SK-N-SH treated with all-trans-retinoic acid at 6 μM for 48 hours (cell line): ENCODE data around the gene CACNA1B.

Experiments used
- ATAC-seq: fragments of 200-7000 bp; cut with Tn5 transposase; 3 replicates; pipeline ENCODE4 v1.9.1; 2020; ENCODE audit warnings: mild to moderate bottlenecking, moderate library complexity
- ARNTL ChIP-seq: fragments of 450-650 bp; formaldehyde crosslinking; IDR thresholded peaks from 2 replicates; pipeline ENCODE4 v1.5.0; 2020; ENCODE audit warnings: low read depth, mild to moderate bottlenecking, moderate library complexity, borderline replicate concordance
- CSDC2 ChIP-seq: fragments of 250-450 bp; sonication (Bioruptor Pico); IDR thresholded peaks from 2 replicates; pipeline ENCODE4 v1.5.0; 2020; ENCODE audit warnings: mild to moderate bottlenecking, moderate library complexity
- ESRRG ChIP-seq: fragments of 250-450 bp; sonication (Bioruptor Pico); IDR thresholded peaks from 2 replicates; pipeline ENCODE4 v1.6.1; 2021; ENCODE audit warnings: mild to moderate bottlenecking
- GLIS3 ChIP-seq: fragments of 250-450 bp; sonication (Bioruptor Pico); IDR thresholded peaks from 2 replicates; pipeline ENCODE4 v1.5.0; 2020; ENCODE audit warnings: mild to moderate bottlenecking, moderate library complexity
- ISL1 ChIP-seq: fragments of 250-450 bp; sonication (Bioruptor Pico); IDR thresholded peaks from 2 replicates; pipeline ENCODE4 v2.1.2; 2022; ENCODE audit warnings: mild to moderate bottlenecking, moderate library complexity
- OSR1 ChIP-seq: fragments of 250-450 bp; sonication (Bioruptor Pico); IDR thresholded peaks from 2 replicates; pipeline ENCODE4 v1.8.0; 2022; ENCODE audit warnings: moderate library complexity, mild to moderate bottlenecking, inconsistent platforms
- PPARA ChIP-seq: fragments of 250-450 bp; sonication (Bioruptor Pico); IDR thresholded peaks from 2 replicates; pipeline ENCODE4 v1.5.0; 2020; ENCODE audit warnings: mild to moderate bottlenecking, borderline replicate concordance
- RARB ChIP-seq: fragments of 250-450 bp; sonication (Bioruptor Pico); IDR thresholded peaks from 2 replicates; pipeline ENCODE4 v1.8.0; 2021; ENCODE audit warnings: mild to moderate bottlenecking, moderate library complexity
- SNAI2 ChIP-seq: fragments of 250-450 bp; sonication (Bioruptor Pico); IDR thresholded peaks from 2 replicates; pipeline ENCODE4 v1.5.0; 2020; ENCODE audit warnings: mild to moderate bottlenecking, moderate library complexity
- TCF4 ChIP-seq: fragments of 250-450 bp; sonication (Bioruptor Pico); IDR thresholded peaks from 2 replicates; pipeline ENCODE4 v1.8.0; 2021; ENCODE audit warnings: mild to moderate bottlenecking, moderate library complexity, borderline replicate concordance
- TOX ChIP-seq: fragments of 250-450 bp; sonication (Bioruptor Pico); IDR thresholded peaks from 2 replicates; pipeline ENCODE4 v1.8.0; 2021; ENCODE audit warnings: mild to moderate bottlenecking, moderate library complexity, borderline replicate concordance
- ZC3H10 ChIP-seq: fragments of 250-450 bp; sonication (Bioruptor Pico); IDR thresholded peaks from 2 replicates; pipeline ENCODE4 v1.5.1; 2021; ENCODE audit warnings: mild to moderate bottlenecking, moderate library complexity
- ZFP3 ChIP-seq: fragments of 250-450 bp; sonication (Bioruptor Pico); IDR thresholded peaks from 2 replicates; pipeline ENCODE4 v1.5.0; 2020; ENCODE audit warnings: mild to moderate bottlenecking, moderate library complexity
- ZFP30 ChIP-seq: fragments of 450-650 bp; formaldehyde crosslinking; IDR thresholded peaks from 2 replicates; pipeline ENCODE4 v1.5.0; 2022; ENCODE audit warnings: mild to moderate bottlenecking, moderate library complexity
- ZNF565 ChIP-seq: fragments of 450-650 bp; formaldehyde crosslinking; conservative IDR thresholded peaks from 2 replicates; pipeline ENCODE4 v1.5.0; 2020; ENCODE audit warnings: low read depth, mild to moderate bottlenecking, moderate library complexity
- TF ChIP-seq, protein P1 (sequence below): fragments of 250-450 bp; sonication (Bioruptor Pico); IDR thresholded peaks from 2 replicates; pipeline ENCODE4 v1.5.1; 2021; ENCODE audit warnings: mild to moderate bottlenecking, moderate library complexity
- TF ChIP-seq, protein P2 (sequence below): fragments of 250-450 bp; sonication (Bioruptor Pico); IDR thresholded peaks from 2 replicates; pipeline ENCODE4 v1.8.0; 2021; ENCODE audit warnings: low read depth, mild to moderate bottlenecking, moderate library complexity, borderline replicate concordance
- TF ChIP-seq, protein P3 (sequence below): fragments of 250-450 bp; sonication (Bioruptor Pico); IDR thresholded peaks from 2 replicates; pipeline ENCODE4 v1.5.0; 2020; ENCODE audit warnings: mild to moderate bottlenecking, moderate library complexity
- TF ChIP-seq, protein P4 (sequence below): fragments of 250-450 bp; sonication (Bioruptor Pico); IDR thresholded peaks from 2 replicates; pipeline ENCODE4 v1.8.0; 2020; ENCODE audit warnings: mild to moderate bottlenecking, moderate library complexity, borderline replicate concordance

CACNA1B gene

DNA sequence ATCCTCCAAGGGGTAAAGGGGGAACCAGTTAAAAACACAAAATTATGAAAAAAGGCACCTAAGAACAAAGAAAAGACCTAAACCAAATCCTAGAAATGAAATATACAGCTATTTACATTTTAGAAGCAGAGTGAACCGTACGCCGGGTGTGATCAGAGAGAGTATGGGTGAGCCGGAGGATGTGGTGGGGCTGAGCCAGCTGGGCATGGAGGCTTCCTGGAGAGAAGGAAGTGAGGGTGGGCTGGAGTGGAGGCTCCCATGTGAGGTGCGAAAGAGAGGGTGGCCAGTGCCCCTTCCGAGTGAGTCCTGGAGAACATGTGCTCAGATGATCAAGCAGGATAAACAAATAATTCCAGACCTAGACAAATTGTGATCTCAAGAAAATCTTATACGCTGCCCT is 111.6 kb downstream of the CACNA1B start:
- TF ChIP-seq PPARA (CRISPR knock-in tag) = no peak
- TF ChIP-seq TOX (CRISPR knock-in tag) = no peak
- TF ChIP-seq, protein P1, sequence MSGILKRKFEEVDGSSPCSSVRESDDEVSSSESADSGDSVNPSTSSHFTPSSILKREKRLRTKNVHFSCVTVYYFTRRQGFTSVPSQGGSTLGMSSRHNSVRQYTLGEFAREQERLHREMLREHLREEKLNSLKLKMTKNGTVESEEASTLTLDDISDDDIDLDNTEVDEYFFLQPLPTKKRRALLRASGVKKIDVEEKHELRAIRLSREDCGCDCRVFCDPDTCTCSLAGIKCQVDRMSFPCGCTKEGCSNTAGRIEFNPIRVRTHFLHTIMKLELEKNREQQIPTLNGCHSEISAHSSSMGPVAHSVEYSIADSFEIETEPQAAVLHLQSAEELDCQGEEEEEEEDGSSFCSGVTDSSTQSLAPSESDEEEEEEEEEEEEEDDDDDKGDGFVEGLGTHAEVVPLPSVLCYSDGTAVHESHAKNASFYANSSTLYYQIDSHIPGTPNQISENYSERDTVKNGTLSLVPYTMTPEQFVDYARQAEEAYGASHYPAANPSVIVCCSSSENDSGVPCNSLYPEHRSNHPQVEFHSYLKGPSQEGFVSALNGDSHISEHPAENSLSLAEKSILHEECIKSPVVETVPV (CRISPR knock-in tag) = no peak
- TF ChIP-seq OSR1 (CRISPR knock-in tag) = no peak
- TF ChIP-seq ISL1 (CRISPR knock-in tag) = no peak
- no peak for TF ChIP-seq ARNTL (CRISPR knock-in tag)
- no peak for TF ChIP-seq ZFP3 (CRISPR knock-in tag)
- TF ChIP-seq, protein P2, sequence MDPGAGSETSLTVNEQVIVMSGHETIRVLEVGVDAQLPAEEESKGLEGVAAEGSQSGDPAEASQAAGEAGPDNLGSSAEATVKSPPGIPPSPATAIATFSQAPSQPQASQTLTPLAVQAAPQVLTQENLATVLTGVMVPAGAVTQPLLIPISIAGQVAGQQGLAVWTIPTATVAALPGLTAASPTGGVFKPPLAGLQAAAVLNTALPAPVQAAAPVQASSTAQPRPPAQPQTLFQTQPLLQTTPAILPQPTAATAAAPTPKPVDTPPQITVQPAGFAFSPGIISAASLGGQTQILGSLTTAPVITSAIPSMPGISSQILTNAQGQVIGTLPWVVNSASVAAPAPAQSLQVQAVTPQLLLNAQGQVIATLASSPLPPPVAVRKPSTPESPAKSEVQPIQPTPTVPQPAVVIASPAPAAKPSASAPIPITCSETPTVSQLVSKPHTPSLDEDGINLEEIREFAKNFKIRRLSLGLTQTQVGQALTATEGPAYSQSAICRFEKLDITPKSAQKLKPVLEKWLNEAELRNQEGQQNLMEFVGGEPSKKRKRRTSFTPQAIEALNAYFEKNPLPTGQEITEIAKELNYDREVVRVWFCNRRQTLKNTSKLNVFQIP (CRISPR knock-in tag) = no peak
- TF ChIP-seq, all 23 proteins: peak for 0
- ATAC-seq = no peak

DNA sequence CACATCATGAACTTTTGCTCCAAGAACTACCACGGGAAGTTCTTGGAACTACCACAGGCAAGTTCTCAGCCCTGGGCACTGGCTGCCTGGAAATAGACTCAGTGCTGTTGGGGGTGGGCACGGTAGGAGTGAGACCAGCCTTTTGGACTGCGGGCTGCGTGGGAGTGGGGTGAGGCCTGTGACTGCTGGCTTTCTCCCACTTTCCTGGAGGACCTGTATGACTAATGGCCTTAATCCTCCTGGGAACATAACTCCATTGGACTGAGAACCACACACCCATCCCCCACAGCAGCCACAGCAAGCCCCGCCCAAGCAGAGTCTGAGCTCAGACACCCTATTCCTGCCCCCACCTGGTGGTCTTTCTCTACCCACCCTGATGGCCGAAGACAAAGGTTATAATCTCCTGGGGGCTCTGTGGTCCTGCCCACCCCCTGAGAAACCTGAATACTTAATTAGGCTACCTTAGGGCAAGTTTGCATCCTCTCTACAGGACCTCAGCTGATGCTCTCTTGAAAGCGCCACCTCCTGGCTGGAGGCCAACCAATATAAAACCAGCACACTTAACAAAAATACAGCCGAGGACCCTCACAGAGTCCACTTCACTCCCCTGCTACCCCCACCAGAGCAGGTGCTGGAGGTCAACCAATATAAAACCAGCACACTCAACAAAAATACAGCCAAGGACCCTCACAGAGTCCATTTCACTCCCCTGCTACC is 112.6 kb downstream of the CACNA1B start:
- ATAC-seq = no peak

DNA sequence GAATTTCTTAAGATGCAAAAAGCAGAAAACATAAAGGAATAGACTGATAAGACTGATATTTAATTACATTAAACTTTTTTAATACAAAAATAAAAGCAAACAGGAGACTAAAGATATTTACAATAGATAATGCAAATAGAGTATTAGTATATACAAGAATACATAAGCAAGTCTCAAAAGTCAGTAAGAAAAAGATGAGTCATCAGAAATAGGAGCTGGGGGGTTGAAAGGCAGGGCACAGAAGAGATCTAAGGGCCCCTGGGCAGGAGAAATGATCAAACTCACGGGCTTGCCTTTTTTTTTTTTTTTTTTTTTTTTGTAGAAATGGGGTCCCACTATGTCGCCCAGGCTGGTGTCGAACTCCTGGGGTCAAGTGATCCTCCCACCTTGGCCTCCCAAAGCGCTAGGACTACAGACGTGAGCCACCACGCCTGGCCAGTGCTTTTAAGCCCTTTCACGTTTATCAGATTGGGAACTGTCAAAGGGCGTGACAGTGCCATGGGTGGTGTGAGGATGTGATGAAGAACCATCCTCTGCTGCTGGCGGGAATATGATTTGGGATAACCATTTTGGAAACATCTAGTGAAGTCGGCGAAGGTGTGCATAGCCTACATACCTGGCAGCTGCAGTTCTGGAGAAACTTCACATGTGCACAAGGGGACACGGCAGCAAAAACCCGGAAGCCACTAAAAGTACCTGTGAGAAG is 126.1 kb downstream of the CACNA1B start:
- no peak for ATAC-seq
- no peak for TF ChIP-seq ZFP30
- no peak for TF ChIP-seq ZNF565 (CRISPR knock-in tag)
- no peak for TF ChIP-seq ESRRG
- TF ChIP-seq, protein P3, sequence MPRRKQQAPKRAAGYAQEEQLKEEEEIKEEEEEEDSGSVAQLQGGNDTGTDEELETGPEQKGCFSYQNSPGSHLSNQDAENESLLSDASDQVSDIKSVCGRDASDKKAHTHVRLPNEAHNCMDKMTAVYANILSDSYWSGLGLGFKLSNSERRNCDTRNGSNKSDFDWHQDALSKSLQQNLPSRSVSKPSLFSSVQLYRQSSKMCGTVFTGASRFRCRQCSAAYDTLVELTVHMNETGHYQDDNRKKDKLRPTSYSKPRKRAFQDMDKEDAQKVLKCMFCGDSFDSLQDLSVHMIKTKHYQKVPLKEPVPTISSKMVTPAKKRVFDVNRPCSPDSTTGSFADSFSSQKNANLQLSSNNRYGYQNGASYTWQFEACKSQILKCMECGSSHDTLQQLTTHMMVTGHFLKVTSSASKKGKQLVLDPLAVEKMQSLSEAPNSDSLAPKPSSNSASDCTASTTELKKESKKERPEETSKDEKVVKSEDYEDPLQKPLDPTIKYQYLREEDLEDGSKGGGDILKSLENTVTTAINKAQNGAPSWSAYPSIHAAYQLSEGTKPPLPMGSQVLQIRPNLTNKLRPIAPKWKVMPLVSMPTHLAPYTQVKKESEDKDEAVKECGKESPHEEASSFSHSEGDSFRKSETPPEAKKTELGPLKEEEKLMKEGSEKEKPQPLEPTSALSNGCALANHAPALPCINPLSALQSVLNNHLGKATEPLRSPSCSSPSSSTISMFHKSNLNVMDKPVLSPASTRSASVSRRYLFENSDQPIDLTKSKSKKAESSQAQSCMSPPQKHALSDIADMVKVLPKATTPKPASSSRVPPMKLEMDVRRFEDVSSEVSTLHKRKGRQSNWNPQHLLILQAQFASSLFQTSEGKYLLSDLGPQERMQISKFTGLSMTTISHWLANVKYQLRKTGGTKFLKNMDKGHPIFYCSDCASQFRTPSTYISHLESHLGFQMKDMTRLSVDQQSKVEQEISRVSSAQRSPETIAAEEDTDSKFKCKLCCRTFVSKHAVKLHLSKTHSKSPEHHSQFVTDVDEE (CRISPR knock-in tag) = no peak
- no peak for TF ChIP-seq ARNTL (CRISPR knock-in tag)
- TF ChIP-seq TCF4 (CRISPR knock-in tag) = no peak
- TF ChIP-seq SNAI2 = no peak

More for the DNA sequence above, 112.6 kb downstream of the CACNA1B start:
- TF ChIP-seq ISL1 (CRISPR knock-in tag) = no peak
- no peak for TF ChIP-seq GLIS3 (CRISPR knock-in tag)
- no peak for TF ChIP-seq PPARA (CRISPR knock-in tag)
- TF ChIP-seq OSR1 (CRISPR knock-in tag) = no peak
- TF ChIP-seq, protein P4, sequence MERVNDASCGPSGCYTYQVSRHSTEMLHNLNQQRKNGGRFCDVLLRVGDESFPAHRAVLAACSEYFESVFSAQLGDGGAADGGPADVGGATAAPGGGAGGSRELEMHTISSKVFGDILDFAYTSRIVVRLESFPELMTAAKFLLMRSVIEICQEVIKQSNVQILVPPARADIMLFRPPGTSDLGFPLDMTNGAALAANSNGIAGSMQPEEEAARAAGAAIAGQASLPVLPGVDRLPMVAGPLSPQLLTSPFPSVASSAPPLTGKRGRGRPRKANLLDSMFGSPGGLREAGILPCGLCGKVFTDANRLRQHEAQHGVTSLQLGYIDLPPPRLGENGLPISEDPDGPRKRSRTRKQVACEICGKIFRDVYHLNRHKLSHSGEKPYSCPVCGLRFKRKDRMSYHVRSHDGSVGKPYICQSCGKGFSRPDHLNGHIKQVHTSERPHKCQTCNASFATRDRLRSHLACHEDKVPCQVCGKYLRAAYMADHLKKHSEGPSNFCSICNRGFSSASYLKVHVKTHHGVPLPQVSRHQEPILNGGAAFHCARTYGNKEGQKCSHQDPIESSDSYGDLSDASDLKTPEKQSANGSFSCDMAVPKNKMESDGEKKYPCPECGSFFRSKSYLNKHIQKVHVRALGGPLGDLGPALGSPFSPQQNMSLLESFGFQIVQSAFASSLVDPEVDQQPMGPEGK = no peak
- no peak for TF ChIP-seq SNAI2
- TF ChIP-seq RARB (CRISPR knock-in tag) = no peak
- no peak for TF ChIP-seq TOX (CRISPR knock-in tag)
- no peak for TF ChIP-seq ZFP30
- TF ChIP-seq, protein P2 (CRISPR knock-in tag) = no peak
- no peak for TF ChIP-seq ZC3H10 (CRISPR knock-in tag)
- TF ChIP-seq CSDC2 (CRISPR knock-in tag) = no peak
- TF ChIP-seq ZFP3 (CRISPR knock-in tag) = no peak
